NCI-H146 treated with DMSO at 0.1 percent for 48 hours (cell line): ENCODE data around the gene DRC1.

Experiments
- DNase-seq: peaks from one replicate; lab custom pipeline; 2025; ENCODE audit not compliant: unreplicated experiment; lab: John Stamatoyannopoulos, UW

The DRC1 gene

GRCh38 chr2:26442301-26442700, 40.6 kb downstream of the DRC1 start:
- no peak for DNase-seq

DNA sequence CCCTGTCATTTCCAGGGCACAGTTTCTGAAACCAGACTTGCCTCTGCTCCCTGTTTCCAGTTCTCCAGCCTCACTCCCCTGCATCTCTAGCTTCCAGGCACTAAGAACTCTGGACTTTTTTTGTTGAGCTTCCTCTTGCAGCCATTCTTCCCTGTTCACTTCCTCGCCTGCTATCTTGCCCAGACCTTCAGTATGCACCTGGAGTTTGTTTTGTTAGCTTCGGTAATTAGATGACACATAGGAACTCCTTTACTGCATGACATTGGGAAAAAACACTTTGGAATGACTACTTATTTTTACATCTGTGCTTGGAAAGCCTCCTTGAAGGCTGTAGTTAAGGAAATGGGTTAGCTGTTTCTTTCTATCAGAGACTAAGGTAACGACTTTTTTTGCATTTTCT, 41.0 kb downstream of the DRC1 start:
- DNase-seq = no peak

DNA sequence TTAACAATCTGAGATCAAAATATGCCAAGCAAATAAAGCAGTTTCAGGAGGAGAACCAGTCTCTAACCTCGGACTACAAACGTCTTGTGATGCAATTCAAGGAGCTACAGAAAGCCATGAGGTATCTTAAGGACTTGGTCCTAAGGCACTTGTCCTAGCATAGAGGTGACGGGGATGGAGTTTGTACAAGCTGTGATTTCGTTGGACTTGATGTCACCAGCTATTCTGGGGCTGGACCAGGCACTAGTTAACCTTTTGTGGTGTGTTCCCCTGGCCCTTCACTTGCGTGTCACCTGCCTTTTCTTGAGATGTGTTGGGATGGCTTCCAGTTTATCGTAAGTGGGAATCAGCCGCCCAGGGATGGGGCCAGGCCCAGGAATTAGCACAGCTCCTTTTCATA, 42.5 kb downstream of the DRC1 start:
- no peak for DNase-seq

DNA sequence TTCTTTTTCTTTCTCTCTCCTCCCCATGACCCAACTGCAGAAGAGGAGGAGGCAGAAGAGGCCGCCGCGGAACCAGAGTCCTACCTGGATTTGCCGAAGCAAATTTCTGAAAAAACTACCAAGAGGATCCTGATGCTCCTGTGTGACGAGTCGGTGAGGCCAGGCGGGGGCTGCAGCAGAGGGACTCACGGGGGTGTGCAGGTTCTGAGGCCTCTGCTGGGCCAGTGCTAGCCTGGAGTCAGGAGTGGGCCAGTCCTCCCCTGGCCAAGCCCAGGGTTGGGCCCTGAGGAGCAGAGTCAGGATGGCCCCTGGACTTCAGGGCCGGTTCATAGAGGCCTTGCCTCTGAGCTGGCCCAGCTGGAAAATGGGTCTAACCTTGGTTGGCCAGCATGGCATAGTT, 46.9 kb downstream of the DRC1 start:
- DNase-seq = no peak

DNA sequence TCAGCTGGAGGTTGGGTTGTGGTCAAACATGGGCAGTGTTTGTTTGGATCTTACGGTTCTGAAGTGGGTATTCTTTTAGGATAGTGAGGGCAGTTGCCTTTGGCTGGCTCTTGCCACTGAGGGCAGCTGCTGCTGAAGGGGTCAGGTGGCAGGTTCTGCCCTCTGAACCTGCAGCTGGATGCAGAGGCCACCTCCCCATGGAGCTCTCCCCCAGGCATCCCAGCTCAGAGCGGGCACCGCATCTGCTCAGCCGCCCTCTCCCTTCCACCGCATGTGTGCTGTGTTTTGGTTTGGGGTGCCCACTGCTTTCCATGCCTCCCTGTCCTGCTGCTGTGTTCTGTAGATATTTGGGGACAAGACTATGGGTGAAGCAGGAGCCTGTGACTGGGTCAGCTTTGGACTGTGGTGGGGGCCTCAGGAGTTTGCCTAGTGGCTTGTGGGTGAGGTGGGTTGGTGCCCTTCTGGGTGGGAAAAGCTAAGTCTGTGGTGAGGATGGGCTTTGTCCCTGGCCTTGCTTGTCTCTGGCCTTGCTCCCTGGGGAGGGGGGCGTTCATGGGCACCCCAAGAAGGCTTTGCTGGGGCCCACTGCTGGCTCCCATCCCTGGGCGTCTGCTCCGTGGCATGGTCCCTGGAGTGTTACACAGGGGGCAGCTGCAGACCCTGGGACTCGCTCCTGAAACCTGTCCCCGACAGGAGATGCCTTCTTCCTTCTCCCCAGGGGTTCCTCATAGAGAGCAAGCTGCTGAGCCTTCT, 47.7 kb downstream of the DRC1 start:
- DNase-seq = no peak

DNA sequence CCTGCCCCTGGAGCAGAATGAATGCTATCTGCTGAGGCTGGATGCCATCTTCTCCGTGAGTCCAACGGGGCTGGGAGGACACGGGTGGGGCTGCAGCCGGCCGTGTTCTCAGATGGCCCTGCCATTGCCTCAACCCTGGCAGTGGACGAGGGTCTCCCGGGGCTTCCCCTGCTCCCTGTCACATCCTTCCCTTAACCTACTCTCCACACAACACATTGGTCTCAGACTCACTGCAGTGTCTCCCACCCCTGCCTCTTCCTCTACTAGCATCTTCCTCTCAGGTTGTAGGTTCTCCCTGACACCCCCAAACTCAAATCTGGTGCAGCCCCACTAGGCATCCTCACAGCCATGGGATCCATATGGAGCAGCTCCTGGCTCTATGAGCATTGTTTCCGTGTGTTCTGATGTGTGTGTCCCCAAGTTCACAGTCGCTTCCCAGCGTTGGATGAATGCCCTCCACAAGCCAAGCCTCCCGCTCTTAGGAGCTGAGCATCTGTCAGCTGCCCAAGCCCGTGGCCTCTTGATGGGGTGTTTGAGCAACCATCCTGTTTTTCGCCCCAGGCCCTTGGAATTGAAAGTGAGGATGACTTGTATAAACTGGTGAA, 48.4 kb downstream of the DRC1 start:
- no peak for DNase-seq

DNA sequence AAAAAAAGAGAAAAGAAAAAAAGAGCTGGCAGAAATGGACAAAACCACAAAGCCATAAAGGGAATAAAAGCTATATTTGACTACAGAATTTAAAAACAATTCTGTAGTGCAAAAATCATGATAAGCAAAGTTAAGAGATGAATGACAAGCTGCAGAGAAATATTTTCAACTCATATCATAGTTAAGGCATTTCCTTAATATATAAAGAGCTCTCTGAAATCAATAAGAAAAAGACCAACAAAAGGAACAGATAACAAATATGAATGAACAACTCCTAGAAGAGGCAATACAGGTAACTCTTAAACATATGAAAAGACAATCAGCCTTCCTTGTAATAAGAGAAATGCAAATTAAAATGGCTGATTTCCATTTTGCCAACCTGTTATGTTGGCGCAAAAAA, 50.0 kb downstream of the DRC1 start:
- no peak for DNase-seq

GRCh38 chr2:26453421-26454329, 52.0 kb downstream of the DRC1 start:
- no peak for DNase-seq

DNA sequence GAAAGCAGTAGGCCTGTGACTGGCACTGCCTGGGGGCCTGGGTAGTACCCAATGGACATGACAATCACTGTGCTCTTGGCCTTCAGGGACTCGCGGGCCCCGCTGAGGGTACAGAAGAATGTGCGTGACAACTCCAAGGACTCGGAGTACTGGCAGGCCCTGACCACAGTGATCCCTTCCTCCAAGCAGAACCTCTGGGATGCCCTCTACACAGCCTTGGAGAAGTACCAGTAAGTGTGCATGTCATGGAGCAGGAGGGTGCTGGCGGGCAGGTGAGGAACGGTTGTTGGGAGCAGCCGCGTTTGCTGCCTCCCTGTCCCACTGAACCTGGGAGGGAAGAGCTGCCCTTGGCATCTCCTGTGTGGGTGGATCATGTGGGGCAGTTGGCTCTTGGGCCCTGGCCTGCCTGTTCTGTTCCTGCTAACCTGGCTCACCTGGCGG, 52.9 kb downstream of the DRC1 start:
- DNase-seq = no peak

GRCh38 chr2:26455037-26455669, 53.4 kb downstream of the DRC1 start:
- peak; percentile 49 for DNase-seq

DNA sequence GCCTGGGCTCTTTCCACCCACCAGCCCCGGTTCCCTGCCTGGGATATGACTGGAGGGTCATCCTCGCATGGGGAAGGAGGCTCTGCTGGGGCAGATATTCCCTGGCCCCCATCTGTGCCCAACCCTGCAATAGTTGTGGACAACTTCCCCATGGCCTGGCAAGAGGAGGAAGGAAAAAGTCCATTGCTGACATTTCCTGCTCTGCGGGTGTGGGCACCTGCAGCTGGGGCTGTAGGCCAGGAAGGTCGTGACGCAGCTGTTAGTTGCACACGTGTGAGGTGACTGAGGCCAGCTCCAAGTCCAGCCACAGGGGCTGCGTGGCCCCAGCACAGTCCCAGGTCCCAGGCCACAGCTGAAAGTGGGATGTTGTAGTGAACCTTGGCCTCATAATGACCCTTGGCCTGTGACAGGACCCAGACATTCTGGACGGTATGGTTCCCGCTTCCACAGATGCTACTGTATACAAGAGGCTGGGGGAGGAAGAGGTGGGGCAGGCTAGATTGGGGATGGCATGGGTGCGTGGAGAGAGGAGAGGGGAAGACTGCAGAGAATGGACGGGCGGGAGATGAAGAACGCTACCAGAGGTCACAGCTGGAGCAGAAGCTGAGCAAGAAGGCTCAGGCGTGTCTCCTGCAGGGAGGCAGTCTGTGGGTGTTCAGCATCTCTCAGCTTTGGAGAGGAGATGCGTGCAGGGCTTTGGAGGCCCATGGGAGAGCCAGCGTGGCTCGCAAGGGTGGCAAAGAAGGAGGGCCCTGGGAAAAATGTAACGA, 54.1 kb downstream of the DRC1 start:
- DNase-seq = no peak

DNA sequence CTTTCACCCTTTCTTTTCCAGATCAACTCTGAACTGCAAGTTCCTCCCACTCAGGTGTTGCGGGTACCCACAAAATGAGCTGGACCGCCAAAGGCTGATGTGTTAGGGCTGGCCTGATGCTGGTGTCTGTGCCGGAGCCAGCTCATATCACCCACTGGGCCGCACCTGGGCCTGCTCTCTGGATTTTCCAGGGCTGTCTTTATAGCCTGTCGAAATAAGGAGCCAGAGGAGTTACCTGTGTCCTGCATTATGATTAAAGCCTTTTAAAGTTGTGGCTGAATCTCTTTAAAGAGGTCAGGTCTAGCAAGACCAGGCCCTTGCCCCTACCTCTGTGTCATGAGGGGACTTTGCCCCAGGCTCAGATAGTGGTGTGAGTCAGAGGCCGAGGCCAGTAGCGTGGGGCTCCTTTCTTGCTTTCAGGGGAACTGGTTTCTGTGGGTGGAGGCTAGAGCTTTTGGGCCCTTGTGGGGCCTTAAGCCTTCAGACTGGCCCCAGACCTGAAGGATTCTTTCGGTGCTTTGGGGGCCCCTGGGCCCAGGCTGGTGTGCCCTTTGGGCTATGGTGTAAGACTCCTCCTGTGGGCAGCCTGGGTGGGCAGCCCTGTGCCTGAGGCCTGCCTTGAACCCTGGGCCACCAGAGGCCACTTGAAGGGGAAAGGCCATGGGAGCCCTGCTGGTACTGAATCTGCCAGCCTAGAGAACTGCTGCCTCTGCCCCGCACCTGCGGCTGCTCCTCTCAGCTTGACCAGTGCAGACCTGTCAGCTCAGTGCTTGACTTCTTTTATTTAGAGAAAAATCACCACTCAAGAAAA, 54.9 kb downstream of the DRC1 start:
- DNase-seq = no peak

GRCh38 chr2:26457251-26457666, 55.5 kb downstream of the DRC1 start:
- DNase-seq = no peak

DNA sequence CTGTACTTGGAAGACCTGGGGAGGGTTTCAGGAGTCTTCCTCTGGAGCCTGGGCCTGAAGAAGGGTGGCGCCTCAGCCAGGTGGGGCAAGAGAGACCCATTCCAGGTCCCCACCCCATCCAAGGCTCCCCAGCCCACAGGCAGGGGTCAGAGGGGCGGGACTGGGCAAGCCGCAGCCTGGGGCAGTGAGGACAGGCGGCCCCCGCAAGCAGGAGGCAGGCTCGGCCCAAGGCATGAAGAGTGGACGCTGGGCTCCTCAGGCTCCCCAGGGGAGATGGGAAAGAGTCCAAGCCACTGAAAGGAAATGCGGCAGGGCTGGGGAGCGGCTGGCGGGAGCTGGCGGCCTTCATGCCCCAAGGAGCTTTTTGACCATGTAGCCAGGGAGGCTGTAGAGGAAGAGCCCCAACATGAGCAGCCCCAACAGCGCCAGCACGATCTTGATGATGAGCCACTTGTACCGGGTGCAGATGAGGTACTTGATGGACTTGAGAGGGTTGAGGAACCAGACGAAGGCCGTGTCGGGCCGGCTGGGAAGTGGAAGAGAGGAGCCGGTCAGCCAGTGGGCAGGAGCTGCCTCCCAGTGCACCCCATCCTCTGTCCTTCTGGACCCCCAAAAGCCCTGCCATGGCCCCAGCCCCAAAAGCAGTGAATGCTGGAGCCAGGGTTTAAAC, 56.1 kb downstream of the DRC1 start:
- no peak for DNase-seq

- DNase-seq = no peak
These were observed 56.8 kb downstream of the DRC1 start for GRCh38 chr2:26458365-26459042.

GRCh38 chr2:26459991-26460612, 58.4 kb downstream of the DRC1 start:
- no peak for DNase-seq

GRCh38 chr2:26460613-26461031, 58.9 kb downstream of the DRC1 start:
- no peak for DNase-seq

GRCh38 chr2:26461601-26462023, 59.9 kb downstream of the DRC1 start:
- DNase-seq = no peak
